GM10266 (cell line): Measurements from ENCODE around the gene OBP2A.
"Not testable (repeated sequence)": the region's sequence is repeated elsewhere in the genome, so short reads cannot be mapped to it uniquely, and the experiment has no call there.

Source experiments
- DNase-seq: peaks from one replicate; pipeline ENCODE4 v3.0.0; 2012; ENCODE audit errors: extremely low spot score
- CTCF ChIP-seq: IDR thresholded peaks from 2 replicates; pipeline ENCODE4 v1.5.1; 2012; ENCODE audit warnings: mild to moderate bottlenecking, low read depth; ENCODE audit not compliant: control insufficient read depth, insufficient read depth; ENCODE audit errors: missing control alignments

The OBP2A gene

GRCh38 chr9:135507104-135508035 lies 38.6 kb upstream of the OBP2A start:
- TF ChIP-seq CTCF = no peak
- DNase-seq = no peak

GRCh38 chr9:135508211-135508820 lies 37.6 kb upstream of the OBP2A start:
- DNase-seq = no peak
- TF ChIP-seq CTCF = no peak

- no peak for TF ChIP-seq CTCF
- DNase-seq = no peak
Measured at GRCh38 chr9:135509458-135509857, 36.5 kb upstream of the OBP2A start.

DNA sequence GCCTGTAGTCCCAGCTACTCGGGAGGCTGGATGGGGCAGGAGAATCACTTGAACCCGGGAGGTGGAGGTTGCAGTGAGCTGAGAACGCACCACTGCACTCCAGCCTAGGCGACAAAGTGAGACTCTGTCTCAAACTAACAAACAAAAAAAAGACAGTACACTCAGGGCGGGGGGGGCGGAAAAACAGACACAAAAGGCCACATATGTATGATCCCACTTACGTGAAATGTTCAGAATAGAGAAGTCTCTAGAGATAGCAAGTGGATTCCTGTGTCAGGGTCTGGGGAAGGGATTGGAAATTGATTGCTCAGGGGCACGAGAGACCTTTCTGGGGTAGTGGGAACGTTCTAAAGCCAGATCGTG lies 33.7 kb upstream of the OBP2A start:
- DNase-seq = no peak

DNA sequence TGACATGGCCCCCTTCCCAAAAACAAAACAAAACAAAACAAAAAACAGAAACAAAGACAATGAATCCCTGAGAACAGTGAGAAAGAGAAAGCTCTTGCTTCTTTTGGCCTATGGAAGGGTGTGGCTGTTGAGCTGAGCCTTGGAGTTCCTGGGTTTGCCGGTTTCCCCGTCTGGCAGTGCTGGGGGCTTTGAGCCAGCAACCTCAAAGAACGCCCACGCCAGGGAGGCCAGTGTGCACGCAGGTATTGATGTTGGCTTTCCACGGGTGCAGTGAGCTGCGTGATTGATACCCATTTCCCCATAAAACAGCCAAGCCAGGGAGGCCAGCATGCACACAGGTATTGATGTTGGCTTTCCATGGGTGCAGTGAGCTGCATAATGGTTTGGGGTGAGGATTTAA lies 33.0 kb upstream of the OBP2A start:
- TF ChIP-seq CTCF = no peak
- no peak for DNase-seq

More for the DNA sequence above, 33.7 kb upstream of the OBP2A start:
- TF ChIP-seq CTCF = no peak

GRCh38 chr9:135513351-135513846 lies 32.5 kb upstream of the OBP2A start:
- no peak for TF ChIP-seq CTCF
- DNase-seq = no peak

DNA sequence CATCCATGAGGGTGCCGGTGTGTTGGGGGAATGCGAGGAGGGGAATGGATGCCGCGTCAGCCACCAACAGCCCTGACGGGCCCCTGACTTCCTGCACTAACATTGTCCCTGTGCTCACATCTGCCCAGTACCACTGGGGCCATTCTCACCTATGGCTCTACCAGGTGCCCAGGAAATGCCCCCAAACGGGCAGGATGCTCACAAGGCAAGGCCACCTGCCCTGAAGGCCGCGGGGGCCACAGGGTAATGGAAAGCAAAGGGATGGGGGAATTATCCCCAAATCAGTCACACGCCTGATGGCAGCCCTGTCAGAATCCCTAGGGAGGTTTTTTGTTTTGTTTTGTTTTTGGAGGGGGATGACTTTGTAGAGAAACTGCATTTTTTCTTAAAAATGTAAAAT lies 32.0 kb upstream of the OBP2A start:
- DNase-seq = not testable (repeated sequence)
